GM19463 (cell line): ENCODE results near the gene PECR.
"Not testable (repeated sequence)": the region's sequence is repeated elsewhere in the genome, so short reads cannot be mapped to it uniquely, and the experiment has no call there.

Experiments
- ATAC-seq: cut with Tn5 transposase; IDR thresholded peaks from one replicate; pipeline ENCODE4 v1.9.1; 2021; ENCODE audit warnings: mild to moderate bottlenecking, moderate library complexity; ENCODE audit not compliant: unreplicated experiment

PECR gene

DNA sequence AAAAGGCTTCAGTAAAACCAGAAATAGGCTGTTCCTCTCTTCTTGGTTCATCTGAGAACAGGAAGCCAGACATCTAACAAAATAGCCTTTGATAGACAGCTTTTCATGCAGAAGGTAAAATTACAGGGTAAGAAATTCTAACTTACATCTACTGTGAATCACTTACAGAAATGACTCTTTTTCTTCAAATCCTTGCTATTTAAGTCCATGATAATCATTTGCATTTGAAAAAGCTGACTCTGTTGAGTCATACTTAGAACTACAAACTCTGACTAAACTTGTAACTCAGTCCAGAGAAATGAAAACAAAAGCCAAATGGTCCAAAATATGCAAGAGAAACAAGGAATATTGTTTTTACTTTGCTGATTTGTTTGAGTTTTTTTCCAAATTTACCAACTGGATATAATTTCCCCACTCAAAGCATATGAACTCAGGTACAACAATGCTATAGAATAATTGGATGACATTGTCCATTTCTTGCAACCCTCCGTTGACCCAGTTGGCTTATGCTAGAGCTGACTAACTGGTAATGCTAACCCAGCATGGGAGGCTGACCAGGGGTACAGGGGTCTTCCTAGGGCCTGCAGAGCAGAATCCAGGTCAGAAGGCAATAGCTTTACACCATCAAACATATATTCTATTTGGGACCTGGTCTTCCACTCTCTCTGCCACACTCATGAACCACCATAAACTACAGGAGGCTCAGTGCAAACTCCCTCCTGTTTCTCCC is 49.5 kb downstream of the PECR start:
- peak; percentile 62 for ATAC-seq

DNA sequence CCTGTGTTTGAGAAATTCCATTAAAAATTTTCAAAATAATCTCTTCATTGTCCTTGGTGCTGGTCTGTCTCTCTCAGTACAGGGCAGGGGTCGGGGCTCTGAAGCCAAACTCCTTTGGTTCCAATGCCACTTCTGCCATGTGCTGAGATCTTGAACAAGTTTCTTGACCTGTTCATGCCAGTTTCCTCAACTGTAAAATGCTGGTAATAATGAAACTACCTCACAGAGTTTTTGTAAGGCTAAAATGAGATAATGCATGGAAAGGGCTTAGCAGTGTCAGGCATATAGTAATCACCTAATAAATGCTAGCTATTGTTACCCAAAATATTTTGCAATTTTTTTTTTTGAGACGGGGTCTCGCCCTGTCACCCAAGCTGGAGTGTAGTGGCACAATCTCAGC is 51.4 kb downstream of the PECR start:
- no peak for ATAC-seq

DNA sequence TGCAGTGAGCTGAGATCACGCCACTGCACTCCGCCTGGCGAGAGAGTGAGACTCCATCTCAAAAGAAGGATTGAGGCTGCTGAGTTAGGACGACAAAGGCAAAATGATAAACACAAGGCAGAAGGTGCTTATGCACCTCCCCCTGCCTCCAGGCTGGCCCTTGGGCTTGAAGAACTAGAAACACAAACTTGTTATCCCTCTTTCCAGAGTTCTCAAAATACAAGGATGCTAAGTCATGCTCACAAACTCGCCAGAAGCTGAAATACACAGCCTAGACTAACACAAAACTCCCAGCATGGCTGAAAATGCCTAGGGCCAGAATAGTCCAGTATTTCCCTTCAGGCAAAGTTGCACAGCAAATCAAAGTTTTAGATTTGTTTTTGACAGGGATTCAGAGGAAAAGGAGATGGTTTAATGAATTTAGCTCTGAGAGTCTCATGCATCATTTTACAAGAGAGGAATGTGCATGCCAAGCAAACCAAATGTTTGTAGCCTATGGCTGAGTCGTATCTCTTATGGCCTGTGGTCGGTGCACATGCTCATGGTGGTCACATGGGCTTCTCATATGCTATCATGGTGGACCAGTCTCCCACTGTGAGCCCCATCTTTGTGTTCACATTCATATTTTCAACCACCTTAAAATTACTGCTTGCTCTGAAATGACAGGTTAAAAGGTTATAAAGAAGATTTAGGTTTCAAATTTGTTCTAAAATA is 52.0 kb downstream of the PECR start:
- ATAC-seq, result no peak

DNA sequence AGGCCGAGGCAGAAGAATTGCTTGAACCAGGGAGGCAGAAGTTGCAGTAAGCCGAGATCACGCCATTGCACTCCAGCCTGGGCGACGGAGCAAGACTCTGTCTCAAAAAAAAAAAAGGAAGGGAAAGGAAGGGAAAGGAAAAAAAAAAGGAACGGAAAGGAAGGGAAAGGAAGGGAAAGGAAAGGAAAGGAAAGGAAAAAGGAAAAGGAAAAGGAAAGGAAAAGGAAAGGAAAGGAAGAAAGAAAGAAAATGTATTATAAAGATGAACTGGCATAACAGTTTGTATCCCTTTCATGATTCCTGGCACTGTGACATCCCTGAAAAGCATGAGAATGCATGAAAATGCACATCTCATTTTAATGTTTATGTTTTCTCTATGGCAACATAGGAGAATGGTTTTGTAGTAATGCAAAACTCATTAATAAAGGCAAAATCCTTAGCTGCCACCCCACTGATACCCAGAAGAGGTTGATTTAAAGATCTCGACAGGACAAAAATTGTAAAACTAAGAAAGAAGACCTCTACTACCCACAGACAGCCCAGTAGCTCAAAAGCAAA is 56.8 kb downstream of the PECR start:
- no peak for ATAC-seq

DNA sequence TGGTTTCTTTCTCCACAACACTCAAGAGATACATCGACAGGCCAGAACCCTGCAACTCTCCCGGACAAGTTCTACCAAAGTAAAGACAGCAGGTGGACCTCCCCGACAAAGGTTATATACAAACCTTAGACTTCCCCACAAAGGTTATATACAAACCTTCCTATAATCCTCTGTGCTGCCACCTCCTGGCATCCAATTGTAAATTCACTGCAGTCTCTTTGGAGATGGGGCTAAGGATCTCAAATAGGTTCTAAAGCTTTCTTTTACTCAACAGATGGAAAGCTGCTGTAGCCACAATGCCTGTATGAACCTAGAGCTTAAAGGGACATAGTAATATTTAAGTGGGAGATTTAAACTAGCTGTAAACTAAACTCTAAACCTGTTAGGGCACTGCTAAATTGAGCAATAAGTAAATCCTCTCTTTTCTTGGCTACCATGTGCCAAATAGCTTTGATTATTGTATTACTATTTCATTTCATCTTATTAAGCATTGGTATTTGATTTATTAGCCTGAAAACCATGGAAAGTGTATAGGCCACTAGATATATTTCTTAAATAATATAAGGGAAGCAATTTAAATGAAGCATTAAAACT is 58.5 kb downstream of the PECR start:
- peak; percentile 95 for ATAC-seq

DNA sequence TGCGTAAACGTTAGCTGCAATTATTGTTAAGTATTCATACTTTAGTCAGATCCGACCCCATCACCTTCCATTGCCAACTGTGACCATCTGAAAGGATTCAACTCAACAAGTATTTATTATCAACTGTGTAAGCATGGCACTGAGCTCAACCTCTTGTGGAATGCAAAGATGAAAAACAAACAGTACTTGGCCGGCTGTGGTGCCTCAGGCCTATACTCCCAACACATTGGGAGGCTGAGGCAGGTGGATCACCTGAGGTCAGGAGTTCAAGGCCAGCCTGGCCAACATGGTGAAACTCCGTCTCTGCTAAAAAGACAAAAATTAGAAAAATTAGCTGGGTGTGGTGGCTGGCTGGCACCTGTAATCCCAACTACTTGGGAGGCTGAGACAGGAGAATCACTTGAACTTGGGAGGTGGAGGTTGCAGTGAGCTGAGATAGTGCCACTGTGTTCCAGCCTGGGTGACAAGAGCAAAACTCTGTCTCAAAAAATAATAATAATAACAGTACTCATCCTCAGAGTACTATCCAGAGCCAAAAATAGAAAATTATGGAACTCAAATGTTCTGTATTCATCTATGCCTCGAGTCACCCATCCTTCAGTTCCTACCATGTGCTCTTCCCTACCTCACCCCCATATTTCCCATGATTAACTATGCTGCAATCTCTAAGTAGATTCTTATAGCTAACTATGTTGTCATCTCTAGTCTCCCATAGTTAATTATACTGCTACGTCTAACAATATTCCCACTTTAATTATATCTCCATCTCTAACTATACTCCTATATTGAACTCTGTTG is 59.6 kb downstream of the PECR start:
- ATAC-seq, result no peak

DNA sequence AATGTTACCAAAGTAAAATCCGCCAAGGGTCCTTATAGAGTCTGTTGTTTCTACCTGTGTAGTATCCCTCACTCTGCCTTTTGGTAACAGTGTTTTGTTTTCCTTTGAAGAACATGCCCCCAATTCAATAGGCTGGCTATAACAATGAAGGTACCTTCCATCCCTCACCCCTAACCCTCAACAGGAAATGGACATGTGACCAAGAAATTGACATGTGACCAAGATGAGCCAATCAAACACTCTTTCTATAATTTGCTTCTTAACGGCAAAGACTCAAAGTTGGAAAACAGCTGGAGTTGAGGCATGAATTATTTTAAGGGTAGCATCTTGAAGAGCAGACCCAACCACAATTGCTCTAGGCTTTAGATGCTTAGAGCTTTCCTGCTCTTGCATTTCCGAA is 62.9 kb downstream of the PECR start:
- ATAC-seq, result no peak

DNA sequence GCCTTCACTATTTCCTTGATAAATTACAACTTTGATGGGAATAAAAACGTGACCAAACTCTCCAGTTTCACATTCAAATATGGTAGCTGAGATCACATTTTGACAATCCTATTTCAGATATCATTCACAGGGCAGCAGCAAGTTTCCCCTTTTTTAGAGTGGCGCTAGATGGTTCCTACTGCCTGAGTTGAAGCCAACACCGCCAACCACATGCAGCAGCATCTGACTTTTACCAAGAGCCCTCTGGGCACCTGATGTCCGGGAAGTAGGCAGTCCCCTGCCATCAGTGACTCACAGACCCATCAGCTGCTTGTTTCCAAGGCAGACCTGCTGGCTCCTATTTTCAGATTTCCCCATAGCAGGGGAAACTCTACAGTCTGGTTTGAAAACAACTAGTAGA is 64.2 kb downstream of the PECR start:
- peak; percentile 46 for ATAC-seq

DNA sequence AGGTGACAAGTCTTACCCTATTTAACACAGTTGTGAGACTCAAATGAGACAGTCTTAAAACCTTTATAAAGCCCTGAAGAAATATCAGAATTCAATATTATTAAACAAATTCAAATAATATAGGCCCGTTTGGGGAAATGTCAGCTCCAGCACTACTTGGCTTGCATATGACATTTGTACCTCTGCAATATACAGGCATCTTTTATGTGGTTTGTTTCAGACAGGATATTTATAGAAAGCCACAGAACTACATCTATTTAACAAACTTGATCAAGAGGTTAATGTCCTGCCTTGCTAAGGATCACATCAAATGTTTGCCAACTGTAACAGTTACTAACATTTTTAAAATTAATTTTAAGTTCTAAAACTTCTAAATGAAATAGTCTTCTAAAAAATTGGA is 65.0 kb downstream of the PECR start:
- ATAC-seq, result no peak

DNA sequence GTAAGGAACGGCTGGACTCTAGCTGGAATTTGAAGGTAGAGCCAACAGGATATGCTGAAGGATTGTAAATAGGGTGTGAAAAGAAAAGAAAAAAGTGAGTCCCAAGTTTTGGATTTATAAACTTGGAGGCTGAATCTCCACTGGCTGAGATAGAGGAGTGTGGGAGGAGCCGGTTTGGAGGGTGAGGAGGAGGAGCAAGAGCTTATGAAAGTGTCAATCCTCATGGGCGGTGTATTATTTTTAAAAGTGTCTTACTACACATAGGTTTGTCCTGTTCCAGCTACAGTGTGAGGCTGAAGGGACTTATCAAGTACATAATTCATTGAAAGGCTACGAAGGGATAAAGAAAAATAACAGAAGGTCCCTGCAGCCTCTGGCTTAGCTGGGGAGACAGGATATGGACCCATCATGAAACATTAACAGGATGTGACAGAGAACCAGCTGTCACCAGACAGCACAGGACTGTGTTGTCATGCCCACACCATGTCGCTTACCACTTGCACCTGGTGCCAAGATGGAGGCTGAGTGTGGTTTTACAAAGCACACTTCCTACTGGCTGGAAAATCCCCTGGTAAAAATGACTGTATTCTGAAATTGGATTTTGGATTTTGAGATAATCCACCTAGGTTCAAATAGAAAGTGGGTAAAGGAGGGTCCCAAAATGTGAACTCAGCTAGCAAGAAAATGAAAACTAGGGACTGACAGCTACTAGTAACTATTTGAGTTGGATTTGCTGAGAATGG is 65.7 kb downstream of the PECR start:
- peak; percentile 79 for ATAC-seq

DNA sequence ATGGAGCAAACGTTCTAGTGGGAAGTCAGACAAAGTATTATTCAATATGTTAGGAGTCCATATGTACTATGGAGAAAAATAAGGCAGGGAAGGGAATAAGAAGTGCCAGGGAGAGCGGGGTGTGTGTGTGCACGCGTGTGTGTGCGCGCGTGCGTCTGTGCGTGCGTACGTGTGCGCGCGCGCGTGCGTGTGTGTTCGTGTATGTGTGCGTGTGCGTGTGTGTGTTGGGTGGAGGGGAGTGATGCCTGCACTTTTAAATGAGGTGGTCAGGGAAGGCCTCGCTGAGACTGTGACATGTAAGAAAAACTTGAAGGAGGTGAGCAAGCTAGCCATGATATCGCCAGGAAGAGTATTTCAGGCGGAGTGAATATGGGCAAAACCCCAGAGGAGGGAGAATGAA is 66.6 kb downstream of the PECR start:
- ATAC-seq, result no peak

DNA sequence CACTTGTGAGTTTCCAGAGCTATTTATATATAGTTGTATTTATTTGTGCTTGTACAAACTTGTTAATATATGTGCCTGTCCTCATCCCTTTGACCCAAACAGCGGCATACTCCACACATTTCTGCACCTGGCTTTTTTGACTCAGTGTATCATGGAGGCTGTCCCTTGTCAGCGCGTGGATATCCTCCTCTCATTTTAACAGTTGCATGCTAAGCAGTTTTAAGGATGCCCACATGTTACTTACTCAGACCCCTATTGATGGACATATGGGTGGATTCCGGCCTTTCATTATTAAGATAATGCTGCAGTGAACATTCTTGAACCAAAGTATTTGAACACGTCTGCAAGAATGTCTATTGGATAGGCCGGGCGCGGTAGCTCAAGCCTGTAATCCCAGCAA is 67.6 kb downstream of the PECR start:
- no peak for ATAC-seq

DNA sequence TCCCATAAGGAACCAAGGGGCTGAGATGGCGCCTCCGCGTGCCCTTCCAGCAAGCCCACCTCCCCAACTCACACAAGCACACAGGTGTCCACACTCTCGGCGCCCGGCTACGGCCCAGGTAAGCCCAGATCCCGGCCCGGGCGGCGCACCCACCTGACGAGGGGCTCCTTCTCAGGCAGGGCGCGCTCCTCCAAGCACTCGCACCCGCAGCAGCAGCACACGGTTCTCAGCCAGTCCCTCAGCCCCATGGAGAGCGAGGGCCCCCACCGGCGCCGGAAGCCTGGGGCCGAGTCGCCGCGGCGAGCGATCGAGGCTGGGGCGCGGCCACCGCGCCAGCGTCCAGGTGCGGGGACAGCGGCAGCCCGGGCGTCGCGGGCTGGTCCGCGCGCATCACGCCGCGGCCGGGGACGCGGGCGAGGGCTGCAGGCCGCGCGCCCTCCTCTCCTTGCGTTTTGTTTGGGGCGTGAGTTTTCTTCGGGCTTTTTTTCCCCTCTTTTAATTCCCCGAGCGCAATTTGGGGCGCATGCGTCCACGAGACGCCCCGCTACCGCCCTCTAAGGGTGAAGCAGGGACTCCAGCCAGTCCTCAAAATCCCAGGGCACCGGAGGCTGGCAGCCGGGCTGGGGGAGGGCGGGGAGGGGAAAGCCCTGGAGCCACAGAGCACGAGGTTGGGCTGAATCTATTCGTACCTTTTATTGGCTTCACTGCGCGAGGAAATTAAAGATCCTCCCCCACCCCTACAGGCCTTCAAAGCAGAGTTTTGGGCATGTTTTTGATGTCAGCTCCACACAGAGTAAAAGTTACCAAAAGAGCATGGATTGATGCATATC is 68.3 kb downstream of the PECR start, which contains the start of gene MREG:
TSS of gene MREG (minus strand) at position 472 of the 830 bp plus-strand sequence. CDS start at position 248, 224 bp downstream.
- peak; percentile 37 for ATAC-seq

DNA sequence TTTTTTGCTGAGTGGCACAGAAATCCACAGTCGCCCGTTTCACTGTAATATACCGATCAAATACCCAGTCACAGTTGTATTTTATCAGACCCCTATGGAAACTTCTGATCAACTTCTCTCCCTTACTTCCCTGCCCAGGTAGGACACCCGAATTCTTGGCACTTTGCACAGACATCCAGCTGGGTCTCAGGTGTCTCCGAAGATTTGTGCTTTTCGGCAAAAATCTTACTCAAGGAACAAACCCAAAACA is 68.9 kb downstream of the PECR start:
- no peak for ATAC-seq

DNA sequence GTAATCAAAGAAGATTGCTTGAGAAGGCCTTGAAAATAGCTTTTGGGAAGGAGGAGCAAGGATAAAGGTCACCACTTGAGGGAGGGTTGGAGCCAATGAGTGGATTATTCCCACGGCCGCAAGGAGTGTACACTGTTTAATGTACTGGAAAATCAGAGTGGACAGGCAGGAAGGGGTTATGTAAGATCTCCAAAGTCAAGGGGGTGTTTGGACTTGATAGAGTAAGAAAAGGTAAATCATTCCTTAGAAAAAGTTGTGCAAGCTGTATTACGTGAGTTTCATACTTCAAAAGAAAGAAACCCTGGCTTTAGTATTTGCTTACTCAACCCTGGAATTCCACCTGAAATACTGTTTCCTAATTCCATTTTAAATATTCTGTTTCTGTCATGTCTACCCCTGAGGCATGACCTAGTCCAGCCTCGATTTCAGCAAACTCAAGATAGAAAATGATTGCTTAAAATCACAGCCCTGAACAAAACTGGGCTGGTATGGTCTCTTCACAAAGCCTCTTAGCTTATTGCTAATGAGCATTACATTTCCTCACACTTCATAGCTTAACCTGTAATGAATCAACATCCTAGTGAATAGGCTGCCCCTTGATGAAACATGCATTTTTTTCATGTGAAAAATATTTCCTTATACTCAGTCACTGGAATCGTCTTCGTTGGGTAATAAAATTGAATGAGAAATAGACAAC is 69.3 kb downstream of the PECR start:
- no peak for ATAC-seq

DNA sequence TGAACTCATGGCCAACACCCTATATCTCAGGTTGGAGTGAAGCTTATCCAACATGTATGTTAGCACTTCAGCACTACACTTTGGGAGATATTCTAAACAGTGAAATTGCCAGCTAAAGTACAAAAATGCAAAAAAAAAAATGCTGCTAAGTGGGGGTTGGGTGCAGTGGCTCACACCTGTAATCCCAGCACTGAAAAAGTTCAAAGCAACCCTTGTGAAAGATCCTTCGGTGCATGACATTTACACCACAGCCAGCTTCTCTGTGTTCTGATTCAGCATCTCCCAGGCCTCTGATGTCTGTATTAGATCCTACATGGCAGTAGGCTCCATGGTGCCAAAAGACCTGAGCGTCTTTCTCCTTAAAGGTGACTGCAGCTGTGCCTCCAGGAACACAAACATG is 72.4 kb downstream of the PECR start:
- ATAC-seq, result not testable (repeated sequence)

DNA sequence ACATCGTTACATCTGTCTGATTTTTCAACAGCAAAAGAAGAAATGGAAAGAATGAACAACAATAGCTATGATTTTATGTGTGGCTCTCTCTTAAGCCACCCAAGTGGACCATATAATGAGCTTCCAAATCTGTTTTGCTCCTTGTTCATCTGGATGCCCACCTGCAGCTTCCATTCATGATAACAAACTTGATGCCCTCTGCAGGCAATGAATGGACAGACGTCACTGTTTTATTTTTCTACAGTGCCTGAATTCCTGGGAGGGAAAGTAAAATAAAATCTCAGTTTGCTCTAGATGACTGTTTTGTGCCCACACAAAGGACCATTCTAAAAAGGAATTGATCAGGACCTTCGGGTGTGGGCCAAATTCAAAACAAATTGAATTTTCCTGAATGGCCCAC is 73.2 kb downstream of the PECR start:
- ATAC-seq, result no peak

DNA sequence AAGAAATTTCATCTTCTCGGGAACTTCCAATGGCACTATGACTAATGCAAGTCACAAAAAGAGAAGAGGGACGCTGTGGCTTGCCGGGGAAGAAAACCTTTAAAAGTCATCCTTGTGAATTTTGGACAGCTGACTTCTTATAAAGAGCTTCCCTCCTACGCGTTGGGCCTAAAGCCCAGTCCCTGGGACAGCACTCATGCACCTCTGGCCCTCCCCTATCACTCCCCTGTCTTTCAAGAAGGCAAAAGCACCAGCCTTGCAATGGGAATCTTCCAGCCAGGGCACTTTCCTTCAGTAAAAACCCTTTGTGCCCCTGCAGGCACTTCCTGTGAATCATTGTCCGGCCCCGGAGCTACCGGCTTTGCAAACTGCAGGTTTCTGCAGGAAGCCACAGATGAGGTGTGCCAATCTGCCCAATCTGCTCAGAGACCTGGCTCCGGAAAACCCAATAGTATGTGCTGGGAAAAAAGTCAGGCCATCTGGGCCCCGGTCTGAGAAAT is 75.4 kb downstream of the PECR start:
- ATAC-seq, result peak; percentile 52

DNA sequence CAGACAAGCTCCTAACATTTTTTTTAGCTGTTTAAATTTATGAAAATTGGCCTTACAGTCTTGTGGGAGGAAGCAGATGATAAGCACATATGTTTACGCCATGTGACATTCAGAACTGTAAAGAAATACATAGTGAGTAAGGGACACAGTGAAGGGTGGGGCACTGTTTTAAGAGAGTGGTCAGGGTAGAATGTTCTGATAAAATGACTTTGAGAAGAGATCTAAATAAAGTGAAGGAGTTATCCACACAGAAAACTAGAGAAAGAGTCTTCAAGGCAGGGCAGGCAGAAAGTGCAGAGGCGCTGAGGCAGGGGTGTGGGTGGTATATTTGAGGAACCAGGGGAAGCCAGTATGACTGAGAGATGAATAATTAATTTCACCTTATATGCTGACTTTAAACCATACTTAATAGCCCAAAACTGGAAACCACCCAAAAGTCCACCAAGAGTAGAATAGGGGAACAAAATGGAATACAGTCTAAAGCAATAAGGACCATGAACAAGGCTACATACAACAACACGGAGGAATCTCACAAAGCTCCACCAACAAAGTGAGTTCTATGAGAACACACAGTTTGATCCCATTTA is 76.8 kb downstream of the PECR start:
- peak; percentile 23 for ATAC-seq
